Embryonic facial prominence (tissue), 1 donor: Measurements from ENCODE around the gene LONP1.

Experiments used
- DNase-seq: peaks from one replicate; pipeline ENCODE4 v3.0.0-alpha.2; 2016; ENCODE audit errors: extremely low spot score

LONP1 gene

DNA sequence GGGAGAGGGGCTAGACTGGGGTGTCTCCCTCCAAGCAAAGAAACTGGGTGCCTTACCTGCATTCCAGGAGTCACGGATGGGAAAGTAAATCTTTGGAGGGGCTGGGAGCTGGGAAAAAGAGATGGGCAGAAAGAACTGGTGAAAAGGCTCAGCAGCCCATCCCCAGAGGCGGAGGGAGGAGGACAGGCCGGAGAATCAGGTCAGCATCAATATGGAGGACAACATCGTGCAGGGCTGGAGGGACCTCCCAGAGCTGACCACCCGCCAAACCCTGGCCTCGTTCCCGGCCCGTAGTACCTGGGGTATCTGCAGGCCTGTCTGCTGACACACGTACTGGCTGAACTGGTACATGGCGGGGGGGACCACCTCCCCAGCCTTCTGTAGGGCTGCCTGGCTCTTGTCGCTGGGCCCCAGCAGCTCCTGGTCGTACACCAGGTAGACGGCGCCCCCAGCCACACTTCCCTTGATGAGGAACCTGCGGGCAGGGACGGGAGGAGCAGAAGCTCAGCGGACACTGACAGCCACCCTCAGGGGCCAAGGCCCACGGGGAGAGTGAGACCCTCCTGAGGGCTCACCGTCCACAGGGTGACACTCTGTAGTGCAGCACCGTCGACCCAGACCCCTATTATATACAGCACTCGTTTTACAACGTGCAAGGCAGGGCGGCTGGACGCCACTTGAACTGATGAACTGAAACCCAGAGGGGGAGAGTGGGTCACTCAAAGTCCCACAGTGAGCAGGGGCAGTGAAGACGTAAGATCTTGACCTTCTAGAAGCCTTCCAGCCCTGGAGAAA, 40.5 kb downstream of the LONP1 start:
- no peak for DNase-seq

DNA sequence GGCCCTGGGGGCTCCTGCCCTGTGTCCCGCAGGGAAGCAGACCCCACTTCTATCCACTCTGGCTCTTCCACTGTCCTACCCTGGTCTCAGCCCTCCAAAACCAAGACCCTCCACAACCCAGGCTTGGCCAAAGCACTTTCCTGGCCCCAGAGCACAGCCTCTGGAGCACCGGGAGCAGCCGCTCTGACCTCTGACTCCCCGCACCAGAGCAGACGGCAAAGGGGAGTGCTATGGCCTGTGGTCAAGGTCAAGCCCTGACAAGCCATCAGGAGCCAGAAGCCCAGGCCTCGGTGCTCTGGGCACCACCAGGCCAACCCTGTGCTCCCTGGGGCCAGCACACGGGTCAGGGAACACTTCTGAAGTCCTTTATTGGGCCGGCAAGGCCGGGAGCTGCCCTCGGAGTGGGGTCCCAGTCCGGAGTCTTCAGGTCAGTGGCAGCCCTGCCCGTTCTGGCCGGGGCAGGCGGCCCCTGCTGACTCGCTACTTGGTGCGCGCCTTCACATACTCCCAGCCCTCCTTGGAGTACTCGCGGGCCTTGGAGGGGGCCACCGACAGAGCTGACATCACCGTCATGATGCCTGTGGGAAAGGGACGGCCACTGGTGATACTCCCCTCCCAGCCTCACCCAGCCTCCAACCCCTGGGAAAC, 41.8 kb downstream of the LONP1 start:
- no peak for DNase-seq

DNA sequence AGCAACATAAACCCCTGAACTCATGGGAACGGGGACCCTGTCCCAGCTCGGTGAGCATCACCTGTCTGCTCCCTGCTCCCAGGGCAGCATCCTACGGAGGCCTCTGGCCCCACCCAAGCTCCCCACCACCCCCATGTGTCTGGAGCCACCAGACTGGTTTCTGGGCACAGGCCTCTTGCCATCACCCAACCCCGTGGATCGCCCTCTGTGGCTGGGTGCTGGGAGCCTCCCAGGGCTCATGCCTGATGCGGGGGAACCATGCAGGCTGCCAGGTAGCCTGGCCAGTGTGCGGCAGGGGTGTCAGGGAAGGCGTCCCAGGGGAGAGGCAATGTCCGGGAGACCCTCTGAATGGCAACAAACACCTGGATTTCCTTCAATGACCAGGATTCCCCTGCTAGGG, 42.4 kb downstream of the LONP1 start:
- no peak for DNase-seq

DNA sequence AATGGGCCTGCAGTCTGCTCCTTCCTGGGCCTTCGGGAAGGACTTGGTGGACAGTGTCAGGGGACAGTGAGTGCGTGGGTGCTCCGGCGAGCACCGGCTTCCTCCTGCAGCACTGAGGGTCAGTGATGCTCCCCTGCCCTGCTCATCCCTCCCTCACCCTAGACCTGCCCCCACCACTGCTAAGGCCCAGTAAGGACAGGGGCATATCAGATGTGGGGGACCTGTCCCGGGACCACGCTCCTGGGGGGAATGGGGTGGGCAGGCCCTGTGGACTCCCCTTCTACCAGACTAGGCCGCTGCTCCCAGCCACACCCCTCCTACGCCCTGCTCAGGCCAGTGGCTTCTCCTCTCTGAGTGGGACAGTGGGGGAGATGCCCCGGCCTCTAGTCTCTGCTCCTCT, 42.8 kb downstream of the LONP1 start:
- DNase-seq: no peak

DNA sequence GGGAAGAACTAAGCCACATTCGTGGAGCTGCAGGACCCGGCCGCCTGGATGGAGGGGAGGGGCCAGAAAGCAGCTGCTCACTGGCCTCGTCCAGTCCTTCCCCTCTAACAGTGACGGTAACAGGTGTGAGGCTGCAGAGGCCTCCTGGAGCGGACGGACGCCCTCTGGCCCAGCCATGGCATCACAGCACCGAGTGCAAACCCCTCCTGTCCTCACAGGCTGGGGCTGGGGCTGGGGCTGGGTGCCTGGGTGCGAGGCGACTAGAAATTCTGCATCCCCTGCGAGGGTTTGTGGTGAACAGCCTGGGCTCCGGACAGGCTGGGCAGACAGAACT, 43.2 kb downstream of the LONP1 start:
- no peak for DNase-seq

DNA sequence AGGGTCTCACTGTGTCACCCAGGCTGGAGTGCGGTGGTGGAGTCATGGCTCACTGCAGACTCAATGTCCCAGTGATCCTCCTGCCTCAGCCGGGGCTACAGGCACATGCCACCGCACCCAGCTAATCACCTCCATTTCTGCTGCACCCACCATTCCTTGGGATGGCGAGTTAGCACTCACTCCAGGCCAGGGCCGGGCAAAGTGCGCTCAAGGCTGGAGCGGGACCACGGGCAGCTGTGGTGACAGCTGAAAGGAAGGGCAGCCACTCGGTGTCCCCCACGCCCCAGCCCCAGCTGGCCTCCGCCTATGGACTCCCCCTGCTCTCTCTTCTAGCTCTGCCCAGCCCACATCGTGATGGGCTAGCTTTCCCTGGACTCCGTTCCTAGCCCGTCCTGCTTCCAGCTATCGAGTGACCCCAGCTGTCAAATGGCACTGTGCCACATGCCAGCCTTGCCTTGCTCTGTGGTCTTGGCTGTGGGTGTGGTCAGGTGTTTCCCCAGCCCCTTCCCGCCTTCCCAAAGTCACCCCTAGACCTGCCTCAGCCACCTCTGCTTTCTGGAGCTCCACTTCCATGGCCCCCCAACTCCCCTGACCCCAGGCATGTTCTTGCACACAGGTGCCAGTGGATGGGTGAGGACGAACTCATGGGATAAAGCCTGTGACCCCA, 43.7 kb downstream of the LONP1 start:
- DNase-seq: no peak

DNA sequence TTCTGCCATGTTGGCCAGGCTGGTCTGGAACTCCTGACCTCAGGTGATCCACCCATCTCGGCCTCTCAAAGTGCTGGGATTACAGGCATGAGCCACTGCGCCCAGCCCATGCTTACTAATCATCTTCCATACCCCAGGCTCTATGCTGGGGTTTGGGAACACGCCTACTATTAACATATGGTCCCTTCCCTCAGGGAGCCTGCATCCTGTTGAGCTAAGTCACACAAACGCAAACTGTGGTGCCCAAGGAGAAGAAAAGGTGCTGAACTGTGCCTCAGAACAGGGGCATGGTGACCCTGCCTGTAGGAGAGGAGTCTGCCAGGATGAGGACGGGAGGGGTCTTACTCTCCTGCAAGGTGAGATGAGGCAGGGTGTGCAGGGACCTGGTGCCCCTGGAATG, 45.2 kb downstream of the LONP1 start:
- DNase-seq: no peak

DNA sequence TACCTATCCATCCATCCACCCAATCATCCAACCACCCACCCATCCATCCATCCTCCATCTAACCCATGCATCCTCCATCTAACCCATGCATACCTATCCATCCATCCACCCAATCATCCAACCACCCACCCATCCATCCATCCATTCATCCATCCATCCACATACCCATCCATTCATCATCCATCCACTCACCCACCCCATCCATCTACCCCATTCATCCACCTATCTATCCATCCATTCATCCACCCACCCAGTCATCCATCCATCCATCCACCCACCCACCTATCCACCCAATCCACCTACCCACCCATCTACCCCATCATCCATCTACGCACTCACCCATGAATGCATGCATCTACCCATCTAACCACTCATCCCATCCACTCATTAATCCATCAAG, 46.2 kb downstream of the LONP1 start:
- no peak for DNase-seq

DNA sequence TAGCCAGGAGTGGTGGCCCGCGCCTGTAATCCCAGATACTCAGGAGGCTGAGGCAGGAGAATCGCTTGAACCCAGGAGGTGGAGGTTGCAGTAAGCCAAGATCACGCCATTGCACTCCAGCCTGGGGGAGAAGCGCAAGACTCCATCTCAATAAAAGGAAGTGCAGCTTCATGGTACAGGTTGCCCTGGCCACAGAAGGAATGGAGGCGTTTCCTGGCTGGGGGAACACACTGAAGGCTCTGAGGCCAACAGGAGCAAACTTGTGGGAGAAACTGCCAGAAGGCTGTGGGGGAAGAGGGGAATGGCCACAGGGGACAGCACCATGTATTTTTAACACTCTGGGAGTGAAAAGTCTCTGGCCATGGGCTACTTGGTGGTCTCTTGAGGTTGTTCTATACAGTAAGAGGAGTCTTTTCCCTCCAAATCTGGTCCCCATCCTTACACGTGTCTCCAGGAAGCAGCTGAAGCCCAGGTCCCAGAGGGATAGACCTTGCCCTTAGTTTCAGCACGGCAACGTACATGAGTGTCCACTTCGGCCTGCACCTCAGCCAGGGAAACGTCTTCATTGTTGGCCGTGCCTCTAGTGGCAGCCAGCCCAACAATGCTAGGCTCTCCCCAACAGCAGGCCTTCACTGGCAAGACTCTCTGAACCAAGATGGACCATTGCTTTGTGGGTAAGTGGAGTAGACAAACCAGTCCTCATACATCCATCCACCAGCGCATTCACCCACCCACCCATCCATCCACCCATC, 47.1 kb downstream of the LONP1 start:
- no peak for DNase-seq

DNA sequence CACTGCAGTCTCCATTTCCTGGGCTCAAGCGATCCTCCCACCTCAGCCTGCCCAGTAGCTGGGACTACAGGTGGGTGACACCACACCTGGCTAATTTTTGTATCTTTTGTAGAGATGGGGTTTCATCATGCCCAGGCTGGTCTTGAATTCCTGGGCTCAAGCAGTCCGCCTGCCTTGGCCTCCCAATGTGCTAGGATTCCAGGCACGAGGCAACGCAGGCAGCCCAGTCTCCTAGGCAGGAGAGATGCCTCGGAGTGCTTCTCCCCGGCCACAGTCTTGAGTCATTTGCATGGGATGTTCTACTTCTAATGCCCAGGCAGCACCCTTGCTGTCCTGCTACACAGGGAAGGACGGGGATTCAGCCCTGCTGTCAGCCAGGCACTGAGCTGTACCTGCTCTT, 48.3 kb downstream of the LONP1 start:
- DNase-seq: no peak

DNA sequence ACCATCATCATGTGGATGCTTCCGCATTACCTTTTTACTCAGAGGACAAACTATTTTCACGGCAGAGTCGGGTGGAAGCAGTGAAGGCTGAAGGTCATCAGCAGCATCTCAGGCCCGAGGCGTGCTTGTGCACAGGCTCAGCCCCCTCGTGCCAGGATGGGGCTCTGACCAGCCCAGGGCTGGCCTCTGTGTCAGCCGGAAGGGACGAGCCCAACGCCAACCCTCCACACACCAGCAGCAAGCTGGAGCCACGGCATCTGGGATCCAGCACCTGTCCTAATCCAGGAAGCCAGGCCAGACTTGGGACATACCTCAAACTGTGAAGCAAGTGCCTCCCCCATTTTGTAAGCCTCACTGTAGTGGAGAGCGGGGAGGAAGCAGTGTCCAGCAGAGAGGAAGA, 50.7 kb downstream of the LONP1 start:
- DNase-seq: no peak

DNA sequence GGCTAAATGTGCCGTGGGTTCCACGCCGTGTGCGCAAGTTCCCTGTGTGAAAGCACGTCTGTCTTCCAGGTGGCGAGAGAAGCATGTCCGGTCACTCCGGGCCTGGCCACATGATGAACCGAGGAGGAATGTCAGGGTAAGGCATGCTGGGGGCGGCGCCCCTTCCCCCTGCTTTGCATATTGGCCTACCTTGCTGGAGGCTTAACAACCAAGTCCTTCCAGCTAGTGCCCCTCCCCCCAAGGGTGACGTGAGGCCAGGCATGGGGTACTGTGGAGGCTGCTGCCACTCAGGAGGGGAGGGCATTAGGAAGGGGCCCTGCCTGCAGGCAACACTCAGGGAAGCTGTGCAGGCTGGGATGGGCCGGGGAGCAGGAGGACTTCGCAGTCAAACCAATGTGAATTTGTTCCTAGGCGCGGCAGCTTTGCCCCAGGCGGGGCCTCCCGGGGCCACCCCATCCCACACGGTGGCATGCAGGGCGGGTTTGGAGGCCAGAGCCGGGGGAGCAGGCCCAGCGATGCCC, 52.1 kb downstream of the LONP1 start:
- DNase-seq: no peak

DNA sequence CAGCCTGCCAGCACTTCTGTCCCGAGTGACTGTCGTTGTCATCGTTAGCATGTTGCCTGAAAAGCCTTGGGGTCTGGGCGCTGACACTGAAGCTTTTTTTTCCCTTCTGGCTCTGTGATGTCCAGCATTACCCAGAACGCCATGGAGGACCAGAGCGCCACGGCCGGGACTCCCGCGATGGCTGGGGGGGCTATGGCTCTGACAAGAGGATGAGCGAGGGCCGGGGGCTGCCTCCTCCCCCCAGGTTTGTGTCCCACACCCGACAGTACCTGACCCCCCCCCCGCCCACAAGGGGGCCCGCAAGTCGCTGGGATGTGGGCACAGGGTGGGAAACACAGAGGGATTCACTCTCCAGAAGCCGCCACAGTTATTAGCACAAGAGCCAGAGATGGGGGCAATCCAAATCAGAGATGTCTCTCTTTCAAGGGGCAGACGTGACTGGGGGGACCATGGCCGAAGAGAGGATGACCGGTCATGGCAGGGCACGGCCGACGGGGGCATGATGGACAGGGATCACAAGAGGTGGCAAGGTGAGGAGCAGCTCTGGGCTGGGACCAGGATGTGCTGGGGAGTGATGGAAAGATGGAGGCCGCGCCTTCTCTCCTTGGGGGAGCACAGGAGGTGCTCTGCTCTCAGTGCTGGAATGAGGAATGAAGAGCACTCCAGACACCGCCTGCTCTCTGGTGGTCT, 52.9 kb downstream of the LONP1 start:
- DNase-seq: no peak

DNA sequence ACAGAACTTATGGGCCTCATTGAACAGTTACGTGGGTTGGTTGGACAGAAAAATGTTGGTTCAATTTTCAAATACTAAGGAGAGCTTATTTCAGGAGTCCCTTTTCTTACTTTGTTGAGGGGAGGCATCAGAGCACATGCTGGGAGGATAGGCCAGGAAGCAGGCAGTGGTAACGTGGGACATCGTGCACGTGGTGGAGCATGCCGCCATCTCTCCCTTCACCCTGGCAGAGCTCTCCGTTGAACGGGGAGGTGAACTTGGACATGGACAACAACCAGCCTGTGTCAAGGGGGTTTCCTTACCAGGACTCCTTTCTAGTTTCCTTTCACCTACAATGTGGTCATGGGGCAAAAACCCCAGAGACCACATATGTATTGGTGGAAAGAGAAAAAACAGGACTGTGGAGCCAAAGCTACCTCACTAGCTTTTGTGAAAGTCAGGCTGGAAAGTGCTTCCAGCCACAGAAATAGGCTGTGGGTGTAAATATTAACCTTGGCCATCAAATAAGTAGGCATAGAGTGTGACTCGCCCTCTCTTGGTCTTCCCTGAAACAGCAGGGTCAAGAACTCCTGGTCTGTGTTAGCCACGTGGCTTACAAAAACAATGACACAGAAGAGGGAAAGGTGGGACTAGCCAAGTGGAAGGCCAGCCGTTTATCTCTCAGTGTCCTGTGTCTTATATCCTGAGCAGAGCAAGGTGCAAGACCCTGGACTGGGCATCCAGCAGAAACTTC, 54.0 kb downstream of the LONP1 start:
- DNase-seq: no peak

DNA sequence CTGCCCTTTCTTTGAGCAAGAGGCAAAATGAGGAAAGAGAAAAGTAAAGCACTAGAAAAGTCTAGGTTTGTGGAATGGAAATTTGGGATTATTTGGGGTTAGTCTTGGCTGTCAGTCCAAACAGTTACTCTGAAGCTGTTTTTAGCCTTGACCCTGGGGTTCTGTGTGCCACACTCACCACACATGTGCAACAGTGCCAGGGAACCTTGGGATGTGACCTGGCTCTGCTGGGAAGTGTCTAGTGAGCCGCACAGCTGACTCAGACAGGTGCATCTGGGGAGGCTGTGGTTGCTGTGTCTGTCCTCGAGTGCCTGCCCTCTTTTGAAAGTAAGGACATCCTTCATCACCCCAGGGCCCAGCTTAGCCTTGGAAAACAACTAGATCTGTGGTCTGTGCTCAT, 55.4 kb downstream of the LONP1 start:
- DNase-seq: no peak

DNA sequence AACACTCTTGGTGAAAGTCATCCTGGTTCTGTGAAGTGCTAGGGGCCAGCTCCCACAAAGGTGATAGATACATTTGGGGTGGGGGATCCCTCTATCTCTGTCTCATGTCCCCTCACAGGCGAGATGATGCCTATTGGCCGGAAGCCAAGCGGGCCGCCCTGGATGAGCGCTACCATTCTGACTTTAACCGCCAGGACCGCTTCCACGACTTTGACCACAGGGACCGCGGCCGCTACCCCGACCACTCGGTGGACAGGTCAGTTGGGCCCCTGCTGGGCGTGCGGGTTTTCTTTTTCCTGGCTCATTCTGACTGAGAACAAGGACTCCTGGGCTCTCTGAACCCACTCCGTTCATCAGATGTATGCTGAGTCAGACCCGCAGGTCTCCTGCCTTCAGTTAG, 56.0 kb downstream of the LONP1 start:
- DNase-seq: no peak

DNA sequence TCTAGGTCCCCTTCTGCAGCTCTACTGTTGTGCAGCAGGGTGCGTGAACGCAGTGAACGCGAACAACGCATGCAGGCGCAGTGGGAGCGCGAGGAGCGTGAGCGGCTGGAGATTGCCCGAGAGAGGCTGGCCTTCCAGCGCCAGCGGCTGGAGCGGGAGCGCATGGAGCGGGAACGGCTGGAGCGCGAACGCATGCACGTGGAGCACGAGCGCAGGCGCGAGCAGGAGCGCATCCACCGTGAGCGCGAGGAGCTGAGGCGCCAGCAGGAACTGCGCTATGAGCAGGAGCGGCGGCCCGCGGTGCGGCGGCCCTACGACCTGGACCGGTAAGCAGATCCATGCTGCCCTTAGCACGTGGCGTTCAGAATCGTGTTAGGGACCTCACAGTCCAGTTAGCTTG, 58.5 kb downstream of the LONP1 start:
- DNase-seq: no peak

DNA sequence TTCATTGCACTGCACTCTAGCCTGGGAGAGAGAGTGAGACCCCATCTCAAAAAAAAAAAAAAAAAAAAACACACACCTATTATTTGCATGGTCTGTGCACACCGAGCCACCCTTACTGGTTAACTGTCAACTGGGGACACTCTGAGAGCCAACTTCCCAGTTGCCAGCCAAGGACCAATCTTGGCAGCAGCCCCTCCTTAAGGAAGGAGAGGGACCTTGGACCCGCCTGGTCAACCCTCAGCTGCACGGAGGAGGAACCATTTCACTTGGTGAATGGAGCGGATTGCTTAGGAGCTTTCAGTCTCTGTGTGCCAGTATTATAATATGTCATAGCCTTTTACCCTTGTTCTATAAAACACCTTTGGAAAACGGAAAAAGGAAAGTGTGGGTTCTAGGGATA, 64.5 kb downstream of the LONP1 start:
- DNase-seq: no peak

DNA sequence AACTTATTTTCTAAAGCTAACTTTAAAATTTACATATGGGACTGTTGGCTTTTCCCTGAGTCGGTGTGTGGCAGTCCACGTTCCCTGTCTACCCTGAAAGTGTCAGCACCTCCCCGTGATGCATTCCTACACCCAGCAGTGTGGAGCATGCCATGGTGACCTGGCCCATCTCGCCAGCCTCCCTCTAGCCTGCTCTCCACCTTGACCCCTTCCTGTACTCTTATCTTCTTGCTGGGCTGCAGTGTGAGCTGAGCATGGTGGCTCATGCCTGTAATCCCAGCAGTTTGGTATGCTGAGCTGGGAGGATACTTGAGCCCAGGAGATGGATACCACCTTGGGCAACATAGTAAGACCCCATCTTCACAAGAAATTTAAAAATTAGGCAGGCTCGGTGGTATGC, 65.0 kb downstream of the LONP1 start:
- DNase-seq: no peak

DNA sequence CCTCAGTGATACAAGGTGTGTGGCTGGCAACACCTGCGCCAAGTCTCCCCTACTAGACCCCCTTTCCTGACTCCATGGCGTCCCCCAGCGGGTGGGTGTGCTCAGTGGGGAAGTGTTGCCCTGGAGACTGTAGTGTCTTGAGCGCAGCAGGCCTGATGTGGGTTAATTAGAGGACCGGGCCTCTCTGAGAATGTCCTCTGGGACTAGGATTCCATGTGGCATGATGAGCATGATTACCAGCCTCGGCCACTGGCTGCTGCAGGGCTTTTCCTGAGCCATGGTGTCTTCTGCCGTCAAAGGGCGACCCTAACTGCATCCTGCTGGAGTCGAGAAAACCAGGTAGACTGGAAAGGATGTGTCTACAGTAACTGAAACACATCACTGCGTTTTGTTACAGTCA, 67.7 kb downstream of the LONP1 start:
- no peak for DNase-seq

DNA sequence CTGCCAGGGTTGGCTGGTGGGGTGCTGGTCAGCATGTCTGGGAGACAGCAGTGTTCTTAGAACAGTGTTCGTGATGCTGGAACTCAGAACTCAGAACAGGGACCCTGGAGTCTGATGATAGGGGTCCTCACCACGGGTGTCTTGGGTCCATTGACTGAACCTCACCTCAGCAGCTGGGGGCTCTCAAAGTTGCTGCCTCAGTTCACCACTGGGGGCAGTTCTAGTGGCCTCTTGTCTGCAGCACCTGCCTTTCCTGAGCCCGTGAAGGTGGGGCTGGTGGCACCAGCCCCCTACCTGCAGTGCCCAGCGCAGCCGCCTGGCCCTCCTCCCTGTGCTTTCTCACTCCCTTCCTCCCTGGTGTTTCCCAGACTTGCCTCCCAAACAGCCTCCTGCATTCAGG, 68.6 kb downstream of the LONP1 start:
- DNase-seq: no peak
